Stimulated activated naive CD8-positive, alpha-beta T cell treated with anti-CD3 and anti-CD28 coated beads, Interleukin-15, Interleukin-2, amounts not matched to agents 100 ng/mL and 50 ng/mL, for 24 hours (primary cell): ENCODE measurements around the gene ERC2.

Experiments used
- H3K27ac Mint-ChIP-seq: one replicate; pipeline ENCODE4 v1.8.0; 2021; ENCODE audit warnings: mild to moderate bottlenecking, mixed read lengths
- H3K27me3 Mint-ChIP-seq: one replicate; pipeline ENCODE4 v1.8.0; 2021; ENCODE audit warnings: mixed read lengths
- H3K36me3 Mint-ChIP-seq: one replicate; pipeline ENCODE4 v1.8.0; 2021; ENCODE audit warnings: low read depth, mixed read lengths
- H3K4me1 Mint-ChIP-seq: one replicate; pipeline ENCODE4 v1.8.0; 2021; ENCODE audit warnings: low read depth, mixed read lengths
- H3K4me3 Mint-ChIP-seq: one replicate; pipeline ENCODE4 v1.8.0; 2021; ENCODE audit warnings: mild to moderate bottlenecking, mixed read lengths
- H3K9me3 Mint-ChIP-seq: one replicate; pipeline ENCODE4 v1.8.0; 2021; ENCODE audit warnings: mixed read lengths

Gene ERC2

GRCh38 chr3:55474213-55474632, 994.0 kb downstream of the ERC2 start:
- Mint-ChIP-seq H3K36me3 (no peaks in the 10 kb centered on the region), H3K4me3 (no peak overlapping the region), H3K9me3 (no peaks in the 10 kb centered on the region), H3K27ac (no peak overlapping the region), H3K4me1 (no peaks in the 10 kb centered on the region), H3K27me3 (peaks cover 34% of the 10 kb centered on the region)

GRCh38 chr3:55473788-55474187, 994.5 kb downstream of the ERC2 start:
- Mint-ChIP-seq H3K4me3 (no peak overlapping the region), H3K9me3 (no peaks in the 10 kb centered on the region), H3K27me3 (peaks cover 29% of the 10 kb centered on the region), H3K27ac (no peak overlapping the region), H3K36me3 (no peaks in the 10 kb centered on the region), H3K4me1 (no peaks in the 10 kb centered on the region)

- no peak overlapping the region for H3K4me3 Mint-ChIP-seq
- H3K36me3 Mint-ChIP-seq = no peaks in the 10 kb centered on the region
- no peak overlapping the region for H3K27ac Mint-ChIP-seq
- peaks cover 16% of the 10 kb centered on the region for H3K27me3 Mint-ChIP-seq
- H3K4me1 Mint-ChIP-seq = no peaks in the 10 kb centered on the region
- H3K9me3 Mint-ChIP-seq = no peaks in the 10 kb centered on the region
Measured at GRCh38 chr3:55471522-55472280, 996.6 kb downstream of the ERC2 start.

- H3K36me3 Mint-ChIP-seq = no peaks in the 10 kb centered on the region
- no peak overlapping the region for H3K27ac Mint-ChIP-seq
- no peak overlapping the region for H3K4me3 Mint-ChIP-seq
- no peaks in the 10 kb centered on the region for H3K4me1 Mint-ChIP-seq
- H3K9me3 Mint-ChIP-seq = no peaks in the 10 kb centered on the region
- peaks cover 10% of the 10 kb centered on the region for H3K27me3 Mint-ChIP-seq
Measured at GRCh38 chr3:55471084-55471483, 997.2 kb downstream of the ERC2 start.

- H3K36me3 Mint-ChIP-seq = no peaks in the 10 kb centered on the region
- no peak overlapping the region for H3K27ac Mint-ChIP-seq
- peaks cover 3% of the 10 kb centered on the region for H3K27me3 Mint-ChIP-seq
- no peak overlapping the region for H3K4me3 Mint-ChIP-seq
- H3K9me3 Mint-ChIP-seq = no peaks in the 10 kb centered on the region
- no peaks in the 10 kb centered on the region for H3K4me1 Mint-ChIP-seq
Measured at GRCh38 chr3:55469957-55470526, 998.2 kb downstream of the ERC2 start.

- Mint-ChIP-seq H3K27ac (no peak overlapping the region), H3K9me3 (no peaks in the 10 kb centered on the region)
Measured at GRCh38 chr3:55468251-55468650, 1000.0 kb downstream of the ERC2 start.

GRCh38 chr3:55467099-55467498, 1001.2 kb downstream of the ERC2 start:
- Mint-ChIP-seq H3K4me1 (no peaks in the 10 kb centered on the region), H3K27ac (no peak overlapping the region), H3K4me3 (no peak overlapping the region), H3K36me3 (no peaks in the 10 kb centered on the region), H3K9me3 (no peaks in the 10 kb centered on the region), H3K27me3 (no peaks in the 10 kb centered on the region)

More at GRCh38 chr3:55468251-55468650, 1000.0 kb downstream of the ERC2 start:
- Mint-ChIP-seq H3K36me3 (no peaks in the 10 kb centered on the region), H3K4me3 (no peak overlapping the region), H3K4me1 (no peaks in the 10 kb centered on the region), H3K27me3 (peaks cover 3% of the 10 kb centered on the region)

GRCh38 chr3:55466526-55466925, 1001.7 kb downstream of the ERC2 start:
- H3K4me1 Mint-ChIP-seq = no peaks in the 10 kb centered on the region
- H3K4me3 Mint-ChIP-seq = no peak overlapping the region
- no peaks in the 10 kb centered on the region for H3K36me3 Mint-ChIP-seq
- H3K9me3 Mint-ChIP-seq = no peaks in the 10 kb centered on the region
- no peaks in the 10 kb centered on the region for H3K27me3 Mint-ChIP-seq
- no peak overlapping the region for H3K27ac Mint-ChIP-seq

GRCh38 chr3:55461896-55462295, 1006.4 kb downstream of the ERC2 start:
- Mint-ChIP-seq H3K4me3 (no peak overlapping the region), H3K36me3 (no peaks in the 10 kb centered on the region), H3K4me1 (no peaks in the 10 kb centered on the region), H3K9me3 (no peaks in the 10 kb centered on the region), H3K27ac (no peak overlapping the region), H3K27me3 (no peaks in the 10 kb centered on the region)

GRCh38 chr3:55459838-55460237, 1008.4 kb downstream of the ERC2 start:
- no peaks in the 10 kb centered on the region for H3K27me3 Mint-ChIP-seq
- H3K9me3 Mint-ChIP-seq = no peaks in the 10 kb centered on the region
- no peak overlapping the region for H3K4me3 Mint-ChIP-seq
- H3K36me3 Mint-ChIP-seq = no peaks in the 10 kb centered on the region
- H3K4me1 Mint-ChIP-seq = no peaks in the 10 kb centered on the region
- no peak overlapping the region for H3K27ac Mint-ChIP-seq
